Panc1 (cell line): ENCODE data around the gene TSPAN14. TPM values are rescaled to one million over a fixed set of nuclear protein-coding genes. Genes with fewer than 3 reads are reported as not detected.

ENCODE experiments used
- ATAC-seq: fragments of 200-7000 bp; cut with Tn5 transposase; 2 replicates; pipeline ENCODE4 v1.9.1; 2020; ENCODE audit warnings: mild to moderate bottlenecking, moderate library complexity
- BruUV-seq: library from RNA; stranded (reverse); fragments of 400-500 nt; replicated peaks from 2 replicates; lab custom pipeline; 2021; lab: Mats Ljungman, UMichigan
- CTCF ChIA-PET: fragments of 300-600 bp; sonication (Branson Sonifier 250); formaldehyde crosslinking; loops from one replicate; lab custom pipeline; 2022; ENCODE audit warnings: antibody characterized with exemption; lab: Charles Lee
- POLR2A ChIA-PET: fragments of 300-600 bp; sonication (Branson Sonifier 250); formaldehyde crosslinking; loops from one replicate; lab custom pipeline; 2022; ENCODE audit warnings: antibody characterized with exemption; lab: Charles Lee
- DNase-seq: peaks from one replicate; pipeline ENCODE4 v3.0.0-alpha.2; 2010; ENCODE audit warnings: low read depth, low spot score
- H3K27ac ChIP-seq: 2 replicates; pipeline ENCODE4 v1.5.1; 2011; ENCODE audit warnings: mild to moderate bottlenecking, low read length, inconsistent platforms
- H3K27me3 ChIP-seq: fragments of 200-500 bp; sonication (Bioruptor generic); 2 replicates; pipeline ENCODE4 v1.6.0; 2014; ENCODE audit warnings: low read length, inconsistent platforms; ENCODE audit not compliant: control insufficient read depth, insufficient read depth
- H3K36me3 ChIP-seq: fragments of 200-500 bp; sonication (Bioruptor generic); 2 replicates; pipeline ENCODE4 v1.5.1; 2014; ENCODE audit warnings: inconsistent platforms, mild to moderate bottlenecking, low read length, moderate library complexity; ENCODE audit not compliant: control insufficient read depth, insufficient read depth
- H3K4me1 ChIP-seq: 2 replicates; pipeline ENCODE4 v1.5.1; 2011; ENCODE audit warnings: inconsistent platforms, mild to moderate bottlenecking, low read length, moderate library complexity; ENCODE audit not compliant: control insufficient read depth, insufficient read depth
- H3K4me3 ChIP-seq, 2 experiments: 2 replicates each; pipeline ENCODE4 v1.5.1; 2011 to 2012; ENCODE audit warnings: low read depth in 2 of 2, low read length in 2 of 2, mild to moderate bottlenecking in 2 of 2, inconsistent platforms in 1 of 2, moderate library complexity in 1 of 2
- H3K9me3 ChIP-seq: fragments of 200-500 bp; sonication (Bioruptor generic); 2 replicates; pipeline ENCODE4 v1.5.1; 2014; ENCODE audit warnings: low read depth, mild to moderate bottlenecking, inconsistent platforms, low read length, moderate library complexity; ENCODE audit not compliant: control insufficient read depth, insufficient read depth
- POLR2AphosphoS5 ChIP-seq: IDR thresholded peaks from 2 replicates; pipeline ENCODE4 v1.6.1; 2012; ENCODE audit warnings: mild to moderate bottlenecking, low read depth, low read length, moderate library complexity
- REST ChIP-seq, 2 experiments: IDR thresholded peaks; 2 replicates each; pipeline ENCODE4 v1.6.1; 2011 to 2012; ENCODE audit warnings: low read depth in 2 of 2, control low read depth in 1 of 2, low read length in 1 of 2, mild to moderate bottlenecking in 1 of 2, moderate library complexity in 1 of 2; ENCODE audit not compliant: insufficient read depth in 1 of 2
- SIN3A ChIP-seq: IDR thresholded peaks from 2 replicates; pipeline ENCODE4 v1.6.1; 2012; ENCODE audit warnings: low read depth, mild to moderate bottlenecking, low read length, moderate library complexity, borderline replicate concordance; ENCODE audit not compliant: insufficient read depth
- TCF7L2 ChIP-seq: IDR thresholded peaks from 2 replicates; pipeline ENCODE4 v1.6.1; 2011; ENCODE audit warnings: mild to moderate bottlenecking, low read depth, low read length, inconsistent platforms
- in situ Hi-C: cut with HindIII; loops from 2 replicates; pipeline ENCODE4 v1.10.0; 2016; ENCODE audit warnings: low sequenced_read_pairs, low pct_unique_long_range_greater_than_20kb
- intact Hi-C: fragments of 100-400 bp; cut with micrococcal nuclease; formaldehyde crosslinking; loops from one replicate; pipeline ENCODE4 v1.10.0; 2022; ENCODE audit not compliant: unreplicated experiment
- total RNA-seq: library from RNA; stranded (reverse); gene quantifications from one replicate; pipeline ENCODE4 v1.2.1, GENCODE V29; 2021; ENCODE audit not compliant: unreplicated experiment
- TF ChIP-seq, protein P1 (sequence below): fragments of 450-650 bp; IDR thresholded peaks from 2 replicates; pipeline ENCODE4 v1.5.1; 2017; ENCODE audit warnings: mild to moderate bottlenecking

The TSPAN14 gene
- total RNA-seq, 1 experiment from 2014 or later: 39.0 TPM

DNA sequence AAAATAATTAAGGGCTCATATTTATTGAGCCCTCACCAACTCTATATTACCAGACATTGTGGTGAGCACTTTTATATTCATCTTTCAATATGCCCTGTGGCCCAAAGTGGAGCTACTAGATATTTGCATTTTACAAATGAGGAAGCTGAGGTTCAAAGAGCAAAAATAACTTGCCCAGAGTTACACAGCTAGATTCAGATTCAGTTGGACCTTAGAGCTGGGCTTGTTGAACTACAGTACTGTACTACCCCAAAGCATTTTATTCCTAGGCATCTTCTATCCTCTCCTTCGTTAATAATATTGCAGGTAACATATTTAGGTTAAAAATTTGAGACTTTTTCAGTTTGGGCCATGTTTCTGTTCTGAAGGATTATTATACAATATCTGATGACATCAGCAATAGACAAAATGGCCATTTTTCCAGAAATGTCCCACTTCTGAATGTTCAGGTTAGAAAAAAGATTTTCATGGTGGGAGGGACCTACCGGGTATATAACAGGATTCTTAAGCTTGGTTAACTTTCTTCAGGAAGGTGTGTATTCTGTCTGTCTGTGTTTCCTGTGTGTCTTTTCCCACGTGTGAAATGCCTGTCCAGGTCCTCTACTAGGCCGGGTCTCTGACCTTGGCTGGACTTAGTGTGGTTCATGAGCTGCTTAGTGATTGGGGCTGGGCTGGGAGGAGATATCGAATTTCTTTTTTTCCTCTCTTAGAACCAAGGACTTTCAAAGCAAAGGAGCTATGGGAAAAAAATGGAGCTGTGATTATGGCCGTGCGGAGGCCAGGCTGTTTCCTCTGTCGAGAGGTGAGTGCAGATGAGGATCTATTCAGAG lies 32.2 kb upstream of the TSPAN14 start:
- no peak overlapping the region for H3K27ac ChIP-seq
- no peaks in the 10 kb centered on the region for H3K27me3 ChIP-seq
- intact Hi-C loops: no loop called here
- CTCF ChIA-PET: interaction anchor here (0.7 to 0.9 kb wide), 2 partner anchors 90 to 174 kb away, joined by 4 read pairs; no protein-coding TSS in a partner anchor
- ATAC-seq: no peak
- in situ Hi-C loops: no loop called here
- TF ChIP-seq POLR2AphosphoS5 (no peak), REST (IDR thresholded peaks at IDR 0.05; ENCODE audit: insufficient read depth in 1 of 2, low read depth in 2 of 2, low read length in 1 of 2) (no peak), TCF7L2 (no peak), SIN3A (no peak)
- TF ChIP-seq, protein P1, sequence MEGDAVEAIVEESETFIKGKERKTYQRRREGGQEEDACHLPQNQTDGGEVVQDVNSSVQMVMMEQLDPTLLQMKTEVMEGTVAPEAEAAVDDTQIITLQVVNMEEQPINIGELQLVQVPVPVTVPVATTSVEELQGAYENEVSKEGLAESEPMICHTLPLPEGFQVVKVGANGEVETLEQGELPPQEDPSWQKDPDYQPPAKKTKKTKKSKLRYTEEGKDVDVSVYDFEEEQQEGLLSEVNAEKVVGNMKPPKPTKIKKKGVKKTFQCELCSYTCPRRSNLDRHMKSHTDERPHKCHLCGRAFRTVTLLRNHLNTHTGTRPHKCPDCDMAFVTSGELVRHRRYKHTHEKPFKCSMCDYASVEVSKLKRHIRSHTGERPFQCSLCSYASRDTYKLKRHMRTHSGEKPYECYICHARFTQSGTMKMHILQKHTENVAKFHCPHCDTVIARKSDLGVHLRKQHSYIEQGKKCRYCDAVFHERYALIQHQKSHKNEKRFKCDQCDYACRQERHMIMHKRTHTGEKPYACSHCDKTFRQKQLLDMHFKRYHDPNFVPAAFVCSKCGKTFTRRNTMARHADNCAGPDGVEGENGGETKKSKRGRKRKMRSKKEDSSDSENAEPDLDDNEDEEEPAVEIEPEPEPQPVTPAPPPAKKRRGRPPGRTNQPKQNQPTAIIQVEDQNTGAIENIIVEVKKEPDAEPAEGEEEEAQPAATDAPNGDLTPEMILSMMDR: no peak
- no peaks in the 10 kb centered on the region for H3K36me3 ChIP-seq
- no peaks in the 10 kb centered on the region for H3K9me3 ChIP-seq
- H3K4me1 ChIP-seq: no peaks in the 10 kb centered on the region
- POLR2A ChIA-PET: interaction anchor here (0.6 kb wide), 1 partner anchor 14 kb away, joined by 3 read pairs; no protein-coding TSS in a partner anchor
- no peak overlapping the region for H3K4me3 ChIP-seq
- DNase-seq: no peak
- no TSS peak for BruUV-seq

GRCh38 chr10:80425901-80426300 lies 28.2 kb upstream of the TSPAN14 start:
- TF ChIP-seq REST (IDR thresholded peaks at IDR 0.05; ENCODE audit: insufficient read depth in 1 of 2, low read depth in 2 of 2, low read length in 1 of 2): no peak
- no peak for TF ChIP-seq TCF7L2
- TF ChIP-seq POLR2AphosphoS5: no peak
- TF ChIP-seq, protein P1: no peak
- no peak for TF ChIP-seq SIN3A
- CTCF ChIA-PET: no interaction called here
- DNase-seq: no peak
- ATAC-seq: no peak
- no TSS peak for BruUV-seq
- no peaks in the 10 kb centered on the region for H3K4me1 ChIP-seq
- in situ Hi-C loops: no loop called here
- no peaks in the 10 kb centered on the region for H3K9me3 ChIP-seq
- H3K36me3 ChIP-seq: no peaks in the 10 kb centered on the region
- intact Hi-C loops: no loop called here
- no peak overlapping the region for H3K27ac ChIP-seq
- H3K27me3 ChIP-seq: no peaks in the 10 kb centered on the region
- no peak overlapping the region for H3K4me3 ChIP-seq
- POLR2A ChIA-PET: no interaction called here
